K562 (cell line): ENCODE results near the gene INCA1. TPM values are rescaled to one million over a fixed set of nuclear protein-coding genes. Genes with fewer than 3 reads are reported as not detected.

Experiments
- ESRRB ChIP-seq: fragments of 250-450 bp; sonication (Bioruptor Pico); IDR thresholded peaks from 2 replicates; pipeline ENCODE4 v1.5.0; 2020; ENCODE audit warnings: mild to moderate bottlenecking, moderate library complexity, borderline replicate concordance
- ETV5 ChIP-seq: sonication (generic); formaldehyde crosslinking; IDR thresholded peaks from 2 replicates; pipeline ENCODE4 v1.4.0; 2020; ENCODE audit warnings: low read depth, mild to moderate bottlenecking, missing genetic modification reagents
- HLTF ChIP-seq: fragments of 450-650 bp; IDR thresholded peaks from 2 replicates; pipeline ENCODE4 v1.6.1; 2016
- HMG20B ChIP-seq: fragments of 250-450 bp; sonication (Bioruptor Pico); IDR thresholded peaks from 2 replicates; pipeline ENCODE4 v1.5.0; 2021; ENCODE audit warnings: mild to moderate bottlenecking
- NONO ChIP-seq, 2 experiments: fragments of 200-400 bp in 1 of 2; fragments of 450-650 bp in 1 of 2; formaldehyde crosslinking in 1 of 2; IDR thresholded peaks; 2 replicates each; pipeline ENCODE4 v1.6.1; 2017; ENCODE audit warnings: low read depth in 2 of 2, mild to moderate bottlenecking in 2 of 2, moderate library complexity in 2 of 2, low read length in 1 of 2
- POLR2AphosphoS5 ChIP-seq: IDR thresholded peaks from 2 replicates; pipeline ENCODE4 v1.6.1; 2011; ENCODE audit warnings: mild to moderate bottlenecking, low read depth, low read length, moderate library complexity; ENCODE audit not compliant: control insufficient read depth, insufficient read depth
- RFX5 ChIP-seq: IDR thresholded peaks from 2 replicates; pipeline ENCODE4 v1.6.1; 2011; ENCODE audit warnings: low read depth, mild to moderate bottlenecking, improper control_type of control experiment, low read length
- SLC30A9 ChIP-seq: fragments of 250-450 bp; sonication (Bioruptor Pico); IDR thresholded peaks from 2 replicates; pipeline ENCODE4 v1.8.0; 2022; ENCODE audit warnings: mild to moderate bottlenecking, moderate library complexity
- YY1 ChIP-seq, 3 experiments: IDR thresholded peaks; 2 replicates each; pipeline ENCODE4 v1.6.1; 2011; ENCODE audit warnings: low read length in 2 of 3, mild to moderate bottlenecking in 2 of 3, moderate library complexity in 2 of 3, borderline replicate concordance in 1 of 3, control low read depth in 1 of 3, low read depth in 1 of 3; ENCODE audit not compliant: insufficient read depth in 3 of 3, insufficient replicate concordance in 2 of 3, control insufficient read depth in 1 of 3, insufficient read length in 1 of 3; ENCODE audit errors: extremely low read depth in 1 of 3
- ZBTB7A ChIP-seq: IDR thresholded peaks from 2 replicates; pipeline ENCODE4 v1.6.1; 2011; ENCODE audit warnings: low read depth, mild to moderate bottlenecking, low read length, moderate library complexity, borderline replicate concordance; ENCODE audit not compliant: control insufficient read depth
- ZNF668 ChIP-seq: fragments of 250-450 bp; sonication (Bioruptor Pico); IDR thresholded peaks from 2 replicates; pipeline ENCODE4 v1.8.0; 2022; ENCODE audit warnings: mild to moderate bottlenecking, inconsistent platforms
- ZNF707 ChIP-seq: fragments of 250-450 bp; sonication (Bioruptor Pico); conservative IDR thresholded peaks from 2 replicates; pipeline ENCODE4 v1.8.0; 2022; ENCODE audit warnings: inconsistent platforms, mild to moderate bottlenecking, moderate library complexity
- ZNF75A ChIP-seq: fragments of 450-650 bp; formaldehyde crosslinking; IDR thresholded peaks from 2 replicates; pipeline ENCODE4 v1.4.0; 2020; ENCODE audit warnings: mild to moderate bottlenecking
- ZNF778 ChIP-seq: fragments of 450-650 bp; formaldehyde crosslinking; IDR thresholded peaks from 2 replicates; pipeline ENCODE4 v1.4.0; 2020; ENCODE audit warnings: mild to moderate bottlenecking, moderate library complexity
- polyA plus RNA-seq, 8 experiments: library from polyadenylated mRNA; depleted of rRNA in 4 of 8; stranded (reverse) in 5 of 8; unstranded in 3 of 8; fragments of >200 nt; fragmentation: Nextera tagmentation in 2 of 8; fragmentation: Illumina TruSeq in 1 of 8; extraction: Ambion mirVana in 2 of 8; extraction: Trizol in 1 of 8; gene quantifications; 2 replicates each; pipeline versions ENCODE4 v1.2.1 to v1.2.3, GENCODE V29; 2011 to 2014; ENCODE audit warnings: inconsistent platforms in 1 of 8, missing spikeins in 1 of 8
- total RNA-seq, 7 experiments: library from RNA; depleted of rRNA in 6 of 7; stranded (reverse); fragments of >200 nt in 6 of 7; fragmentation: Illumina TruSeq in 2 of 7; extraction: Trizol in 2 of 7; gene quantifications; 2 replicates each; pipeline versions ENCODE4 v1.2.1 to v1.2.3, GENCODE V29; 2011 to 2021; ENCODE audit warnings: low replicate concordance in 1 of 7
- TF ChIP-seq, protein P1 (sequence below): fragments of 450-650 bp; formaldehyde crosslinking; IDR thresholded peaks from 2 replicates; pipeline ENCODE4 v1.4.0; 2022; ENCODE audit warnings: missing genetic modification characterization

The INCA1 gene
- total and polyA plus RNA-seq, 9 of the 15 experiments (the other 6 are each of a cell fraction or from before 2014, with no cell fraction given), result 0.08 to 0.50 (median 0.13) TPM; not detected in 4

DNA sequence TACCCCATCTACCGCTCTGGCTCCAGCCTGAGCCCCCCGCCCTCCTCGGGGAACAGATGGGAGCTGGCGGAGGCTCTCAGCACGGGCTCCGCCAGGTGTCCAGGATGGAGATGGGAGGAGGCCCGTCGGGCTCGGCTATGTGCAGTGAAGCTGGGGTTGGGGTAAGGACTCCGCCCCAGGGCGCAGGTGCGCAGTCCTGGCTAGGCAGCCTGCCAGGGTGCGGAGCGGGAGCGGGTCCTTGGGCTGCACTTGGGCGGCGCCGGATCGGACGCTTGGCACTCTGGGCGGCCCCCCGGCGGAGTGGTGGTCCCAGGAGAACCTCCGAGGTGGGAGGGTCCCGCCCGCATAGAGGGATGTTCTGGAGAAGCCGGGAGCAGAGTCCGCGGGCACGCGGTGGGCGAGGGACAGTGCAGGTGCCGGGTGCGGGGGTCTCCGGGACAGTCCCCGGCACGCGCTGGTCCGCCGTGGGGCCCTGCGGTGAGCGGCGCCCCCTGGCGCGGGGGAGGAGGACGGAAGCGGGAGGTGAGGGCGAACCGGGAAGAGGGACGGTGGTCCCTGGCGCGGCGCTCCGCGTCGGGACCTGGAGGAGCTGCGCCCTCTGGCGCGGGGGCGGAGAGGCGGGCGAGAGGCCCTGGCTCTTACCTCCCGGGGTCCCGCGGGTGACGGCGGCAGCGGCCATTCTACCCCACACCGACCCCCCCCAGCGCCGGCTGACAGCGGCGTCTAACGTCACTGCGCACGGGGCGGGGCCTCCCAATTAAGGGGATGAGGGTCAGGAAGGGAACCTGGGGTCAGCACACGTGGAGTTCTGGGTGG lies 10.2 kb downstream of the INCA1 start, which contains the start of gene CAMTA2 (continued):
- no peak for TF ChIP-seq HLTF
- TF ChIP-seq RFX5, result no peak
- no peak for TF ChIP-seq SLC30A9 (CRISPR knock-in tag)
- TF ChIP-seq ZBTB7A, result peak; percentile 97
- TF ChIP-seq ETV5 (CRISPR knock-in tag), result peak; percentile 68; the same call in 1 of the 2 replicates
- no peak for TF ChIP-seq ESRRB (CRISPR knock-in tag)
- peak in 1 of 2 experiments; percentile 52; a peak in 1 of 4 replicates for TF ChIP-seq NONO (IDR thresholded peaks at IDR 0.05; ENCODE audit: low read depth in 2 of 2, low read length in 1 of 2)
- no peak for TF ChIP-seq ZNF75A (CRISPR knock-in tag)
- TF ChIP-seq ZNF778, result no peak
- 0 out of 2 replicates have a peak, but pooled peaks have one; percentile 38 for TF ChIP-seq POLR2AphosphoS5
- no peak for TF ChIP-seq ZNF668 (CRISPR knock-in tag)
- TF ChIP-seq ZNF707, result no peak
- TF ChIP-seq, protein P1, sequence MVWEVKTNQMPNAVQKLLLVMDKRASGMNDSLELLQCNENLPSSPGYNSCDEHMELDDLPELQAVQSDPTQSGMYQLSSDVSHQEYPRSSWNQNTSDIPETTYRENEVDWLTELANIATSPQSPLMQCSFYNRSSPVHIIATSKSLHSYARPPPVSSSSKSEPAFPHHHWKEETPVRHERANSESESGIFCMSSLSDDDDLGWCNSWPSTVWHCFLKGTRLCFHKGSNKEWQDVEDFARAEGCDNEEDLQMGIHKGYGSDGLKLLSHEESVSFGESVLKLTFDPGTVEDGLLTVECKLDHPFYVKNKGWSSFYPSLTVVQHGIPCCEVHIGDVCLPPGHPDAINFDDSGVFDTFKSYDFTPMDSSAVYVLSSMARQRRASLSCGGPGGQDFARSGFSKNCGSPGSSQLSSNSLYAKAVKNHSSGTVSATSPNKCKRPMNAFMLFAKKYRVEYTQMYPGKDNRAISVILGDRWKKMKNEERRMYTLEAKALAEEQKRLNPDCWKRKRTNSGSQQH (CRISPR knock-in tag), result no peak
- TF ChIP-seq YY1 (IDR thresholded peaks at IDR 0.05; ENCODE audit: borderline replicate concordance in 1 of 3, control insufficient read depth in 1 of 3, extremely low read depth in 1 of 3, insufficient read depth in 3 of 3, insufficient read length in 1 of 3, insufficient replicate concordance in 2 of 3, low read depth in 1 of 3, low read length in 2 of 3), result peak; percentile 31 to 86 (median 84)
- TF ChIP-seq HMG20B, result no peak
- TF ChIP-seq, all 486 proteins: peak for 137
